ENCODE measurements around the gene ADAMTS5.

Gene ADAMTS5

GRCh38 chr21:26916799-26917198 is 50.1 kb downstream of the ADAMTS5 start:
- TF ChIP-seq ZFX (IDR thresholded peaks at IDR 0.05) (no peak), CTCF (conservative IDR thresholded peaks at IDR 0.05) (no peak)
- H3K27ac ChIP-seq, result no peak overlapping the region

- no peak for TF ChIP-seq CTCF (conservative IDR thresholded peaks at IDR 0.05)
- TF ChIP-seq ZFX (IDR thresholded peaks at IDR 0.05), result no peak
- no peak overlapping the region for H3K27ac ChIP-seq
Measured at GRCh38 chr21:26914557-26914956, 52.3 kb downstream of the ADAMTS5 start.

- TF ChIP-seq CTCF (conservative IDR thresholded peaks at IDR 0.05), result no peak
- TF ChIP-seq ZFX (IDR thresholded peaks at IDR 0.05), result no peak
- H3K27ac ChIP-seq, result no peak overlapping the region
Measured at GRCh38 chr21:26912466-26912865, 54.4 kb downstream of the ADAMTS5 start.

GRCh38 chr21:26909972-26910371 is 56.9 kb downstream of the ADAMTS5 start:
- TF ChIP-seq ZFX (IDR thresholded peaks at IDR 0.05), result no peak
- TF ChIP-seq CTCF (conservative IDR thresholded peaks at IDR 0.05), result no peak
- H3K27ac ChIP-seq, result no peak overlapping the region

DNA sequence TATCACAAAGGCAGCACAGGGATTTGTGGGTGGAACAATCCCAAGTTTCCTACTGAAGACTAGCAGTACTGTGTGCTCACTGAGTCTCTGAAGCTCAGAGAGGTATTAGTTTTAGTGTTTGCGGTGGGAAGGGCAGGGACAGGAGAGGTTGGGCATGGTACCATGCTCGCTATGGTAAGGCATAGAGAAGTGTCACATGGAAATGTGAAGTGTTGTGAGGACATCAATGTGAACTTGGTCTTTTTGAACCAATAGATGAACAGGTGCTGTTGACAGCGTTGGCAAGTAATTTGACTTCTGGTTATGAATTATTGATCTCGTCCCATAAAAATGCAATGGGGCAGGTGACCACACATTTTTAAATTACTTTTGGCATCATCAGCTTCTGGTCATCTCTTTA is 65.9 kb downstream of the ADAMTS5 start:
- H3K27ac ChIP-seq, result no peak overlapping the region
- TF ChIP-seq ZFX (IDR thresholded peaks at IDR 0.05) (no peak), CTCF (conservative IDR thresholded peaks at IDR 0.05) (no peak)

DNA sequence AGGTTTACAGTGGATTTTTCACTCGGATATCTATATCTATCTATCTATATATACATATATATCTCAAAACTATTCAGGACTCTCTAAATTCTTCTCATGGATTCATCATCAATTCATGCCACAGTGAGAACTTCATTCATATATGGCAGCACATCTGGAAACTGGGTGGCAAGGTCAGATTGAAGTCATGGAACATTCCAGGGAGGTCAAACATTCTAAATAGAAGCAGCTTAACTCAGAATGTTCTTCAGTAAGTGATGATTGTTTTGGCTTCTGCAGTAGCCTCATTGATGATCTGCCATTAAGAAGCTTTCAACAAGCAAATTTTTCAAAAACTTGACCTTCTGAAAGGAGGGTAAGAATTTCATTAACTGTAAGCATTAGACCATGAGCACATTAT is 74.7 kb downstream of the ADAMTS5 start:
- TF ChIP-seq ZFX (IDR thresholded peaks at IDR 0.05), result no peak
- TF ChIP-seq CTCF (conservative IDR thresholded peaks at IDR 0.05), result no peak
- H3K27ac ChIP-seq, result no peak overlapping the region

- no peak for TF ChIP-seq ZFX (IDR thresholded peaks at IDR 0.05)
- no peak for TF ChIP-seq CTCF (conservative IDR thresholded peaks at IDR 0.05)
- no peak overlapping the region for H3K27ac ChIP-seq
Measured at GRCh38 chr21:26888931-26889330, 78.0 kb downstream of the ADAMTS5 start.

Data from C4-2B (cell line).